CD4-positive, alpha-beta memory T cell (primary cell): ENCODE results near the gene AFAP1L1. TPM values are rescaled to one million over a fixed set of nuclear protein-coding genes. Genes with fewer than 3 reads are reported as not detected.
"Not testable (repeated sequence)": the region's sequence is repeated elsewhere in the genome, so short reads cannot be mapped to it uniquely, and the experiment has no call there.

ENCODE experiments used
- CTCF ChIA-PET: fragments of 350-600 bp; sonication (Branson Sonifier 250); formaldehyde crosslinking; loops from one replicate; lab custom pipeline; 2021; ENCODE audit warnings: inconsistent platforms; ENCODE audit not compliant: partially characterized antibody; lab: Charles Lee
- POLR2A ChIA-PET: fragments of 350-600 bp; sonication (Branson Sonifier 250); formaldehyde crosslinking; loops from one replicate; lab custom pipeline; 2021; ENCODE audit not compliant: partially characterized antibody; lab: Charles Lee
- DNase-seq, 5 donors: peaks; one replicate each; pipeline versions ENCODE4 v3.0.0 to v3.0.0-alpha.2; 2020 to 2022; ENCODE audit warnings: mixed read lengths in 1 of 5
- H3K27ac ChIP-seq: one replicate; pipeline ENCODE4 v1.7.0; 2013; ENCODE audit warnings: low read depth, low read length
- H3K27me3 ChIP-seq: 2 replicates; pipeline ENCODE4 v1.7.0; 2013; ENCODE audit warnings: mild to moderate bottlenecking, low read length, moderate library complexity; ENCODE audit not compliant: insufficient read depth
- H3K36me3 ChIP-seq: 2 replicates; pipeline ENCODE4 v1.7.0; 2013; ENCODE audit warnings: mild to moderate bottlenecking, low read length, moderate library complexity; ENCODE audit not compliant: insufficient read depth
- H3K4me1 ChIP-seq: 2 replicates; pipeline ENCODE4 v1.7.0; 2013; ENCODE audit warnings: mild to moderate bottlenecking, low read length, moderate library complexity; ENCODE audit not compliant: insufficient read depth
- H3K4me3 ChIP-seq, 2 donors: one replicate each; pipeline ENCODE4 v1.7.0; 2013; ENCODE audit warnings: low read length in 2 of 2, mild to moderate bottlenecking in 1 of 2
- H3K9me3 ChIP-seq, 2 donors: one replicate each; pipeline ENCODE4 v1.7.0; 2013; ENCODE audit warnings: low read length in 2 of 2, control low read depth in 1 of 2; ENCODE audit not compliant: control insufficient read depth in 1 of 2
- H3K27ac Mint-ChIP-seq, 7 donors: one replicate each; pipeline ENCODE4 v1.8.0; 2020 to 2021; ENCODE audit warnings: mixed read lengths in 7 of 7, mild to moderate bottlenecking in 6 of 7, inconsistent platforms in 3 of 7, moderate library complexity in 3 of 7
- H3K27me3 Mint-ChIP-seq, 2 donors: one replicate each; pipeline ENCODE4 v1.8.0; 2020 to 2021; ENCODE audit warnings: mixed read lengths in 2 of 2
- H3K36me3 Mint-ChIP-seq, 2 donors: one replicate each; pipeline ENCODE4 v1.8.0; 2020 to 2021; ENCODE audit warnings: mixed read lengths in 2 of 2, inconsistent platforms in 1 of 2, mild to moderate bottlenecking in 1 of 2
- H3K4me1 Mint-ChIP-seq, 4 donors: one replicate each; pipeline ENCODE4 v1.8.0; 2020 to 2021; ENCODE audit warnings: mixed read lengths in 4 of 4, mild to moderate bottlenecking in 1 of 4
- H3K4me3 Mint-ChIP-seq, 8 donors: one replicate each; pipeline ENCODE4 v1.8.0; 2020 to 2021; ENCODE audit warnings: mixed read lengths in 8 of 8, mild to moderate bottlenecking in 7 of 8, moderate library complexity in 6 of 8, inconsistent platforms in 3 of 8
- H3K9me3 Mint-ChIP-seq, 8 donors: one replicate each; pipeline ENCODE4 v1.8.0; 2020 to 2021; ENCODE audit warnings: mixed read lengths in 8 of 8, mild to moderate bottlenecking in 5 of 8, inconsistent platforms in 3 of 8, moderate library complexity in 1 of 8
- intact Hi-C: fragments of 100-400 bp; cut with micrococcal nuclease; formaldehyde crosslinking; loops from one replicate; pipeline ENCODE4 v1.15.1; 2023
- polyA plus RNA-seq, 2 donors: library from polyadenylated mRNA; unstranded; fragments of 300-500 nt; fragmentation: Illumina TruSeq; gene quantifications; one replicate each; pipeline ENCODE4 v1.2.3, GENCODE V29; 2021
- total RNA-seq, 2 experiments: library from RNA; stranded (reverse); gene quantifications; one replicate each; pipeline ENCODE4 v1.2.3, GENCODE V29; 2021

The AFAP1L1 gene
- total and polyA plus RNA-seq, 4 experiments from 2014 or later: not detected

DNA sequence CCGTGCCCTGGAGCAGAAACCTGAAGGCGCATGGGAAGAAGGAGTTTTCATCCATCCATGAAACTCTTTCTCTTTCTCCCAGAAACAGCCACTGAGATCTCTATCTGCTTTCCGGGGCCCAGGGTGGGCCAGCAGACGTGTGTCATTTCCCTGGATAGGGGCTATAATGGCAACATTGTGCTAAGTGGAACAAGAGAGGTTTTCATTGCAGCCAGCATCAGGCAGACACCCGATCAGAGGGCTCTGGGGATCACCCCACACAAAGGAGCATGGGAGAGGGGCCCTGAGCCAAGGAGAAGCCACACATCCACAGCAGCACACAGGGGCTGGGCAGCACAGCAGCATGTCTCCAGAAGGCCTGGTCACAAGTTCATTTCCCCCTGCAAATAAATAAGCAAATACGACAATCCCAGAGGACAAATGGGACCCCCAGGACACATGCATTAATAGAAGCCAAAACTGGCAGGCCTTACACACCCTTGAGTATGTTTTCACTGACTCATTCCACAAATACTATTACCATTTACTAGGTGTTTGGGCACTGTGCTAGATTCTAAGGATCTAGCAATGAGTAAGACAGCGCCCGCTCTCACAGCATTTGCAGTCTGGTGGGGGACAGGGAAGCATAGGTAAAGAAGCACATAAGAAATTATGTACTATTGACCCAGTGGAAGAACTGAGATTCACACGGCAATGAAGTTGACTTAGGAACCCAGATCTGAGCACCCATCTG, 4.3 kb upstream of the AFAP1L1 start:
- Mint-ChIP-seq H3K9me3 (peaks cover 5 to 21% (median 12%) of the 10 kb centered on the region in 8 donors), H3K36me3 (peaks cover 0 to 10% of the 10 kb centered on the region in 2 donors), H3K27ac (no peak overlapping the region), H3K27me3 (peaks cover 17 to 19% of the 10 kb centered on the region in 2 donors), H3K4me1 (peaks cover 6 to 14% (median 11%) of the 10 kb centered on the region in 4 donors), H3K4me3 (no peak overlapping the region)
- H3K27ac ChIP-seq: no peak overlapping the region
- peaks cover 4% of the 10 kb centered on the region for H3K4me1 ChIP-seq
- intact Hi-C loops: loop anchor here (5.0 kb wide), 1 partner anchor 445 kb away; no protein-coding TSS in a partner anchor
- CTCF ChIA-PET: interaction anchor here (0.9 to 10.8 kb wide), 8 partner anchors 10 to 533 kb away, joined by 3 to 190 read pairs (median 10); partner anchors contain the start of gene ABLIM3
- no peaks in the 10 kb centered on the region for H3K36me3 ChIP-seq
- H3K9me3 ChIP-seq: no peaks in the 10 kb centered on the region
- POLR2A ChIA-PET: interaction anchor here (1.7 kb wide), 1 partner anchor 123 kb away, joined by 4 read pairs; no protein-coding TSS in a partner anchor
- no peak overlapping the region for H3K4me3 ChIP-seq
- DNase-seq: no peak
- peaks cover 13% of the 10 kb centered on the region for H3K27me3 ChIP-seq

GRCh38 chr5:149268928-149269557, 2.6 kb upstream of the AFAP1L1 start:
- Mint-ChIP-seq H3K27me3 (peaks cover 24 to 28% of the 10 kb centered on the region in 2 donors), H3K9me3 (peaks cover 5 to 21% (median 12%) of the 10 kb centered on the region in 8 donors), H3K4me1 (peaks cover 8 to 15% (median 11%) of the 10 kb centered on the region in 4 donors), H3K4me3 (peak overlapping the region in 1 of 8 donors; percentile 33), H3K36me3 (peaks cover 0 to 10% of the 10 kb centered on the region in 2 donors), H3K27ac (peak overlapping the region in 1 of 7 donors; percentile 69)
- POLR2A ChIA-PET: interaction anchor here (0.6 to 1.7 kb wide), 4 partner anchors 12 to 125 kb away, joined by 3 to 4 read pairs (median 3); no protein-coding TSS in a partner anchor
- H3K27ac ChIP-seq: no peak overlapping the region
- no peaks in the 10 kb centered on the region for H3K36me3 ChIP-seq
- peak in 4 of 5 donors; percentile 42 to 62 (median 59) for DNase-seq
- H3K9me3 ChIP-seq: no peaks in the 10 kb centered on the region
- H3K4me1 ChIP-seq: peaks cover 4% of the 10 kb centered on the region
- intact Hi-C loops: loop anchor here (1.0 to 5.0 kb wide), 2 partner anchors 128 to 447 kb away; partner anchors contain the start of gene ABLIM3
- CTCF ChIA-PET: interaction anchor here (0.7 to 3.6 kb wide), 19 partner anchors 10 to 538 kb away, joined by 3 to 64 read pairs (median 4); partner anchors contain the start of gene ABLIM3
- no peak overlapping the region for H3K4me3 ChIP-seq
- H3K27me3 ChIP-seq: peaks cover 22% of the 10 kb centered on the region

DNA sequence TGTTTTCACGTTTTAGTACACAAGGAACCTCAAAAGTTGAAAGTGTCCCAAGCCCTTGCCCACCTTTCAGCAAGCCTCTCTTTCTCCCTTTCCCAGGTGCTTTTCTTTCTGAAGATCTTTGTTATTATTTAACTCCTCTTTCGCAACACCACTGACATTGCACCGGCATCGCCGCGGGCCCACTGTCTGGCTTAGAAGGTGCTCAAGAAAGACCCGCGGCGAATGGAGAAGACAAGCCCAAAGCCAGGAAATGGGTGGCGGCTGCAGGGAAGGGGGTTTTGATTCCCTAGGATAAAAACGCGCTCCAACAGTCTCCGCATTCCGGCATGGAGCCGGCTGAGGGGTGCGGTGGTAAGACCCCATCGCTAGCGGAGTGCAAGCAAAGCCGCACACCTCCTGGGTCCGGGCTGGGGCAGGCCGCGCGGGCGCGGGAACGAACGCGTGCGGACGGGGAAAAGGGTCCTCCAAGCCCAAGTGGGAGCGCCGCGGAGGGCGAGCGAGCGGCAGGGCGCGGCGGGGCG, 404 bp upstream of the AFAP1L1 start:
- Histone ChIP-seq H3K36me3 (no peaks in the 10 kb centered on the region), H3K9me3 (no peaks in the 10 kb centered on the region), H3K27ac (no peak overlapping the region), H3K4me1 (peaks cover 4% of the 10 kb centered on the region), H3K4me3 (no peak overlapping the region), H3K27me3 (peaks cover 22% of the 10 kb centered on the region)
- POLR2A ChIA-PET: no interaction called here
- Mint-ChIP-seq H3K9me3 (peaks cover 5 to 21% (median 12%) of the 10 kb centered on the region in 8 donors), H3K4me3 (peak overlapping the region; percentile 7 to 71 (median 24)), H3K4me1 (peaks cover 5 to 8% (median 7%) of the 10 kb centered on the region in 4 donors), H3K27me3 (peaks cover 27 to 30% of the 10 kb centered on the region in 2 donors), H3K27ac (no peak overlapping the region), H3K36me3 (peaks cover 0 to 10% of the 10 kb centered on the region in 2 donors)
- DNase-seq: no peak
- CTCF ChIA-PET: interaction anchor here (0.9 to 3.6 kb wide), 3 partner anchors 8 to 539 kb away, joined by 3 to 64 read pairs (median 9); partner anchors contain the start of gene ABLIM3
- intact Hi-C loops: no loop called here

- CTCF ChIA-PET, H3K4me1 ChIP-seq, H3K27ac ChIP-seq, H3K27ac Mint-ChIP-seq, H3K4me3 ChIP-seq, H3K4me1 Mint-ChIP-seq, H3K9me3 ChIP-seq, DNase-seq, POLR2A ChIA-PET, intact Hi-C loops, H3K36me3 Mint-ChIP-seq, H3K36me3 ChIP-seq: not testable (repeated sequence)
- Mint-ChIP-seq H3K4me3 (peak overlapping the region in 2 of 8 donors; percentile 90 to 91), H3K9me3 (peaks cover 5 to 15% (median 11%) of the 10 kb centered on the region in 8 donors), H3K27me3 (peaks cover 30 to 40% of the 10 kb centered on the region in 2 donors)
- peaks cover 22% of the 10 kb centered on the region for H3K27me3 ChIP-seq
Measured at GRCh38 chr5:149272781-149273180, 1.1 kb downstream of the AFAP1L1 start.

- ChIA-PET CTCF (no interaction called here), POLR2A (no interaction called here)
- Histone ChIP-seq H3K27me3 (peaks cover 22% of the 10 kb centered on the region), H3K36me3 (no peaks in the 10 kb centered on the region), H3K27ac (no peak overlapping the region), H3K4me1 (peaks cover 4% of the 10 kb centered on the region), H3K4me3 (no peak overlapping the region), H3K9me3 (no peaks in the 10 kb centered on the region)
- Mint-ChIP-seq H3K27me3 (peaks cover 32 to 45% of the 10 kb centered on the region in 2 donors), H3K36me3 (peaks cover 0 to 4% of the 10 kb centered on the region in 2 donors), H3K4me3 (no peak overlapping the region), H3K27ac (no peak overlapping the region), H3K9me3 (peaks cover 3 to 11% (median 9%) of the 10 kb centered on the region in 8 donors), H3K4me1 (peaks cover 5 to 8% (median 7%) of the 10 kb centered on the region in 4 donors)
- DNase-seq: no peak
- intact Hi-C loops: no loop called here
Measured at GRCh38 chr5:149273237-149273636, 1.6 kb downstream of the AFAP1L1 start.

DNA sequence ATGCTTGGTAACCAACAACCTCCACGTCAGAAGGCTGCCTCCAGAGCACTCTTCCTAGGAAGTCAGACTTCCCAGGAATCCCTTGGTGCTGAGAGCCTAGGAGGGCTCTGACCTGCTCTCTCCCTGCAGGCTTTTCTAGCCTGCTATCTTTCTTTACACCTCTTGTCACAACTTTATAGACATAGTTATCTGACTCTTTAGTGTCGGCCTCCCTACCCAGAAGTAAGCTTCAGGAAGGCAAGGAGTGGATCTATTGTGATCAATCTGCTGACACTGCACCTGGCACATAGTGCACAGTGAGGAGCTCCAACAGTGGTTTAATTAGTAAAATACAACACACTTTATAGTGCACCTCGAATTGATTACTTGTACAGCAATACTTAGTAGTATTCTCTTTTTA, 2.3 kb downstream of the AFAP1L1 start:
- Mint-ChIP-seq H3K27me3 (peaks cover 33 to 43% of the 10 kb centered on the region in 2 donors), H3K9me3 (peaks cover 0 to 4% (median 3%) of the 10 kb centered on the region in 8 donors), H3K27ac (no peak overlapping the region), H3K36me3 (no peaks in the 10 kb centered on the region), H3K4me1 (peaks cover 5 to 8% (median 7%) of the 10 kb centered on the region in 4 donors), H3K4me3 (peak overlapping the region in 2 of 8 donors; percentile 21 to 47)
- Histone ChIP-seq H3K27me3 (peaks cover 22% of the 10 kb centered on the region), H3K4me3 (no peak overlapping the region), H3K4me1 (peaks cover 4% of the 10 kb centered on the region), H3K27ac (no peak overlapping the region), H3K9me3 (no peaks in the 10 kb centered on the region), H3K36me3 (no peaks in the 10 kb centered on the region)
- POLR2A ChIA-PET: no interaction called here
- intact Hi-C loops: no loop called here
- CTCF ChIA-PET: interaction anchor here (1.0 to 2.6 kb wide), 2 partner anchors 9 to 94 kb away, joined by 3 to 8 read pairs; no protein-coding TSS in a partner anchor
- no peak for DNase-seq
